T-cell (primary cell): ENCODE measurements around the gene SPATA20. TPM values are rescaled to one million over a fixed set of nuclear protein-coding genes. Genes with fewer than 3 reads are reported as not detected.

Experiments
- ATAC-seq, 4 experiments: fragments of 200-7000 bp in 3 of 4; fragments of 150-1000 bp in 1 of 4; cut with Tn5 transposase; replicated peaks in 1 of 4; 1 replicate in 3 of 4; 2 replicates in 1 of 4; pipeline ENCODE4 v1.10.0; 2021; ENCODE audit warnings: moderate library complexity in 3 of 4, mild to moderate bottlenecking in 2 of 4, moderate number of reproducible peaks in 1 of 4
- CTCF ChIA-PET, 2 donors: fragments of 300-600 bp; sonication (Branson Sonifier 250); formaldehyde crosslinking; loops; one replicate each; lab custom pipeline; 2022; ENCODE audit warnings: antibody characterized with exemption in 2 of 2; lab: Charles Lee
- POLR2A ChIA-PET, 2 donors: fragments of 300-600 bp; sonication (Branson Sonifier 250); formaldehyde crosslinking; loops; one replicate each; lab custom pipeline; 2022; ENCODE audit warnings: antibody characterized with exemption in 2 of 2; lab: Charles Lee
- DNase-seq, 35 experiments: peaks; one replicate each; pipeline versions ENCODE4 v3.0.0 to v3.0.0-alpha.2; 2013 to 2023
- H3K27ac ChIP-seq: one replicate; pipeline ENCODE4 v1.5.1; 2013; ENCODE audit warnings: low read length
- H3K27me3 ChIP-seq, 2 experiments: replicated peaks in 1 of 2; 1 replicate in 1 of 2; 2 replicates in 1 of 2; pipeline versions ENCODE4 v1.6.1 to v1.7.0; 2013; ENCODE audit warnings: low read length in 1 of 2, mixed read lengths in 1 of 2; ENCODE audit not compliant: control insufficient read depth in 2 of 2, insufficient read depth in 2 of 2; ENCODE audit errors: extremely low read depth in 1 of 2
- H3K36me3 ChIP-seq, 2 donors: 1 replicate in 1 of 2; 2 replicates in 1 of 2; pipeline versions ENCODE4 v1.6.1 to v1.7.0; 2013; ENCODE audit warnings: low read length in 1 of 2; ENCODE audit not compliant: control insufficient read depth in 2 of 2, insufficient read depth in 1 of 2; ENCODE audit errors: extremely low read depth in 1 of 2
- H3K4me1 ChIP-seq, 2 experiments: 1 replicate in 1 of 2; 2 replicates in 1 of 2; pipeline versions ENCODE4 v1.6.1 to v1.7.0; 2013; ENCODE audit warnings: low read length in 2 of 2, mixed read lengths in 1 of 2; ENCODE audit not compliant: insufficient read depth in 2 of 2, control insufficient read depth in 1 of 2; ENCODE audit errors: extremely low read depth in 1 of 2
- H3K4me3 ChIP-seq, 2 donors: 1 replicate in 1 of 2; 2 replicates in 1 of 2; pipeline versions ENCODE4 v1.5.1 to v1.7.0; 2013; ENCODE audit warnings: mild to moderate bottlenecking in 2 of 2, low read length in 1 of 2, moderate library complexity in 1 of 2; ENCODE audit not compliant: control insufficient read depth in 1 of 2; ENCODE audit errors: extremely low read depth in 1 of 2
- H3K9me3 ChIP-seq: 2 replicates; pipeline ENCODE4 v1.7.0; 2013
- H3K27ac Mint-ChIP-seq, 2 donors: one replicate each; pipeline ENCODE4 v1.8.0; 2020 to 2021; ENCODE audit warnings: mild to moderate bottlenecking in 2 of 2, mixed read lengths in 2 of 2
- H3K27me3 Mint-ChIP-seq, 2 donors: one replicate each; pipeline ENCODE4 v1.8.0; 2021 to 2022; ENCODE audit warnings: mixed read lengths in 2 of 2
- H3K36me3 Mint-ChIP-seq: one replicate; pipeline ENCODE4 v1.8.0; 2021; ENCODE audit warnings: mixed read lengths
- H3K4me1 Mint-ChIP-seq, 3 donors: one replicate each; pipeline ENCODE4 v1.8.0; 2020 to 2022; ENCODE audit warnings: mixed read lengths in 3 of 3, mild to moderate bottlenecking in 1 of 3
- H3K4me3 Mint-ChIP-seq, 3 donors: one replicate each; pipeline ENCODE4 v1.8.0; 2020 to 2022; ENCODE audit warnings: mild to moderate bottlenecking in 3 of 3, mixed read lengths in 3 of 3, moderate library complexity in 3 of 3
- H3K9me3 Mint-ChIP-seq, 3 donors: one replicate each; pipeline ENCODE4 v1.8.0; 2020 to 2022; ENCODE audit warnings: mixed read lengths in 3 of 3
- WGBS: methylation state at CpG from one replicate; pipeline ENCODE4 v1.1.5; 2013; ENCODE audit warnings: missing lambda C conversion rate; ENCODE audit not compliant: insufficient coverage; 5-methylcytosine and 5-hydroxymethylcytosine counted together
- total RNA-seq, 35 experiments: library from RNA in 6 of 35; stranded (reverse) in 6 of 35; fragments of 120-200 nt in 1 of 35; gene quantifications; one replicate each; pipeline versions ENCODE4 v1.2.1 to v1.2.4 and lab custom pipeline; 2013 to 2026

SPATA20 gene
- total RNA-seq, 5 donors from 2014 or later (not counting 1 experiment from before 2014, with no cell fraction given), result 8.9 to 25.7 (median 20.3) TPM

- 83% methylated on average over 10 of the region's 12 CpGs for WGBS
- POLR2A ChIA-PET, result no interaction called here
- peaks cover under 1 to 3% (median 1%) of the 10 kb centered on the region in 3 donors for H3K4me1 Mint-ChIP-seq
These were observed 4.9 kb downstream of the SPATA20 start for GRCh38 chr17:50551884-50552283.

DNA sequence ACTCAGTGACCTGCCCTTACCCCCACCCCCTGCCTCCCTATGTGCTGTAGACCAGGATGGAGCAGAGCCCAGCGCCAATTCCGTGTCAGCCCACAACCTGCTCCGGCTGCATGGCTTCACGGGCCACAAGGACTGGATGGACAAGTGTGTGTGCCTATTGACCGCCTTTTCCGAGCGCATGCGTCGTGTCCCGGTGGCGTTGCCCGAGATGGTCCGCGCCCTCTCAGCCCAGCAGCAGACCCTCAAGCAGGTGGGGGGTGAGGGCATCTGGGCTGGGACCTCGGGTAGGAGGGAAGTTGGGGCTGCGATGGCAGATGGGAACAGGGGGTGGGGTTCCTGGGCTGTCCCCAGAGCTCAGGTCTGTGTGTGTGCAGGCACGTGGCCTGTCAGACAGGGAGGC is 7.2 kb downstream of the SPATA20 start:
- Mint-ChIP-seq H3K27ac (no peak overlapping the region), H3K9me3 (no peaks in the 10 kb centered on the region), H3K27me3 (peaks cover 13 to 21% of the 10 kb centered on the region in 2 donors), H3K4me1 (peaks cover 5 to 10% (median 7%) of the 10 kb centered on the region in 3 donors), H3K36me3 (peaks cover 5% of the 10 kb centered on the region), H3K4me3 (no peak overlapping the region)
- no peak for DNase-seq
- 93% methylated on average over 15 of the region's 17 CpGs for WGBS
- peaks cover 0 to 33% of the 10 kb centered on the region in 2 experiments for H3K27me3 ChIP-seq
- CTCF ChIA-PET, result no interaction called here
- no peak overlapping the region for H3K4me3 ChIP-seq
- H3K36me3 ChIP-seq, result no peaks in the 10 kb centered on the region
- H3K4me1 ChIP-seq, result peaks cover 0 to 8% of the 10 kb centered on the region in 2 experiments
- H3K27ac ChIP-seq, result no peak overlapping the region
- POLR2A ChIA-PET, result no interaction called here
- no peak for ATAC-seq
- no peaks in the 10 kb centered on the region for H3K9me3 ChIP-seq

More at GRCh38 chr17:50551884-50552283, 4.9 kb downstream of the SPATA20 start:
- Histone ChIP-seq H3K36me3 (no peaks in the 10 kb centered on the region), H3K4me1 (peaks cover 0 to 10% of the 10 kb centered on the region in 2 experiments), H3K9me3 (no peaks in the 10 kb centered on the region), H3K27ac (no peak overlapping the region), H3K27me3 (peaks cover 0 to 10% of the 10 kb centered on the region in 2 experiments), H3K4me3 (no peak overlapping the region)
- Mint-ChIP-seq H3K4me3 (no peak overlapping the region), H3K27me3 (peaks cover 0 to 2% of the 10 kb centered on the region in 2 donors), H3K36me3 (peaks cover 5% of the 10 kb centered on the region), H3K27ac (no peak overlapping the region), H3K9me3 (no peaks in the 10 kb centered on the region)
- DNase-seq (no peak), ATAC-seq (no peak)
- CTCF ChIA-PET, result interaction anchor here in 1 of 2 donors (1.0 kb wide), 1 partner anchor 11 kb away, joined by 4 read pairs; no protein-coding TSS in a partner anchor

GRCh38 chr17:50556803-50557202 is 9.8 kb downstream of the SPATA20 start:
- Mint-ChIP-seq H3K4me1 (peaks cover 11 to 20% (median 16%) of the 10 kb centered on the region in 3 donors), H3K27ac (no peak overlapping the region), H3K27me3 (peaks cover 13 to 30% of the 10 kb centered on the region in 2 donors), H3K9me3 (no peaks in the 10 kb centered on the region), H3K4me3 (no peak overlapping the region), H3K36me3 (peaks cover 3% of the 10 kb centered on the region)
- no peak overlapping the region for H3K27ac ChIP-seq
- H3K4me1 ChIP-seq, result peaks cover 6 to 30% of the 10 kb centered on the region in 2 experiments
- H3K9me3 ChIP-seq, result no peaks in the 10 kb centered on the region
- DNase-seq, result no peak
- 65% methylated on average over 2 of the region's 5 CpGs for WGBS
- ChIA-PET CTCF (no interaction called here), POLR2A (no interaction called here)
- peaks cover 0 to 55% of the 10 kb centered on the region in 2 experiments for H3K27me3 ChIP-seq
- no peak overlapping the region for H3K4me3 ChIP-seq
- no peak for ATAC-seq
- no peaks in the 10 kb centered on the region for H3K36me3 ChIP-seq

DNA sequence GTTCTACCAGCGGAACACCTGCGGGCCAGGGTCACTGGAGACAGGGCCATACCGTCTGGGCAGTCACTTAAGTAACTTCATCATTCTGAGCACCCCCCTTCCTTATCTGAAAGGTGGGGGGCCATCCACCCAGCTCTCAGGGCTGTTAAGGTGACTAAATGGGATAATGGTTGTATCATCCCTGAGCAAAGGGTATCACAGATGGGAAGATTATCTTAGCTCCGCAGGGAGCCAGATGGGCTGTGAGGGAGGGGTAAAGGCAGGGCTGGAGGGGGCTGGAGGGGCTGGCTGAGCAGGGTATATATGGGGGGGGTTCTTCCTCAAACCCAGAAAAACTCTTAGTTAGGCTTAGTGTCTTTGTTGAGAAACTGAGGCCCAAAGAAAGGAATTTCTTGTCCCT is 10.7 kb downstream of the SPATA20 start:
- H3K4me3 Mint-ChIP-seq, result no peak overlapping the region
- CTCF ChIA-PET, result interaction anchor here in 1 of 2 donors (0.5 kb wide), 1 partner anchor 33 kb away, joined by 4 read pairs; no protein-coding TSS in a partner anchor
- H3K36me3 Mint-ChIP-seq, result peaks cover 3% of the 10 kb centered on the region
- Histone ChIP-seq H3K4me3 (no peak overlapping the region), H3K36me3 (no peaks in the 10 kb centered on the region), H3K9me3 (no peaks in the 10 kb centered on the region), H3K27ac (no peak overlapping the region), H3K4me1 (peaks cover 6 to 38% of the 10 kb centered on the region in 2 experiments), H3K27me3 (peaks cover 4 to 63% of the 10 kb centered on the region in 2 experiments)
- WGBS, result 100% methylated on average over 1 of the region's 4 CpGs
- ATAC-seq (no peak), DNase-seq (no peak)
- H3K27ac Mint-ChIP-seq, result no peak overlapping the region
- no peaks in the 10 kb centered on the region for H3K9me3 Mint-ChIP-seq
- H3K27me3 Mint-ChIP-seq, result peaks cover 19 to 37% of the 10 kb centered on the region in 2 donors
- POLR2A ChIA-PET, result no interaction called here
- H3K4me1 Mint-ChIP-seq, result peaks cover 19 to 26% (median 22%) of the 10 kb centered on the region in 3 donors

GRCh38 chr17:50558091-50558490 is 11.1 kb downstream of the SPATA20 start:
- Mint-ChIP-seq H3K4me1 (peaks cover 20 to 26% (median 22%) of the 10 kb centered on the region in 3 donors), H3K4me3 (peak overlapping the region; percentile 13 to 84 (median 52)), H3K27ac (no peak overlapping the region)

DNA sequence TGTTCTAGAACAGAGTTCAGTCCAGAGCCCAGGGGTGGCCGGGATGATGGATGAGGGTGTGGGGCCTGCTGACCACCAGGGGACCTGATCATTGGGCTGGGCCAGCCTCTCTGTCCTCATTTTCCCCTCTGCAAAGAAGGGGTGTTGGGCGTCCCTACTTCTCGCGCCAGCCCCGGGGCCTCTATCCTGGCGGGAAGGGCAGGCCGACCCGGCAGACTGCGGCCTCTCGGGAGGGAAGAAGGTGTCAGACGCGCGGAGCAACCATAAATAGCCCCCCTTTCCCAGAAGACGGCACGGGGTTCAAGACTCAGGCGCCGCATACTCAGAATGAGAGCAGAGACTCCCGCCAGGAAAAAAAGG is 11.6 kb downstream of the SPATA20 start:
- no peaks in the 10 kb centered on the region for H3K36me3 ChIP-seq
- Mint-ChIP-seq H3K36me3 (peaks cover 3% of the 10 kb centered on the region), H3K9me3 (no peaks in the 10 kb centered on the region), H3K27ac (no peak overlapping the region), H3K27me3 (peaks cover 23 to 43% of the 10 kb centered on the region in 2 donors), H3K4me3 (peak overlapping the region; percentile 52 to 84 (median 69)), H3K4me1 (peaks cover 20 to 26% (median 22%) of the 10 kb centered on the region in 3 donors)
- no peak overlapping the region for H3K27ac ChIP-seq
- ChIA-PET CTCF (no interaction called here), POLR2A (no interaction called here)
- H3K4me3 ChIP-seq, result no peak overlapping the region
- DNase-seq (no peak), ATAC-seq (no peak)
- peaks cover 6 to 72% of the 10 kb centered on the region in 2 experiments for H3K27me3 ChIP-seq
- H3K4me1 ChIP-seq, result peaks cover 6 to 43% of the 10 kb centered on the region in 2 experiments
- WGBS, result 13% methylated on average over 18 of the region's 18 CpGs
- no peaks in the 10 kb centered on the region for H3K9me3 ChIP-seq

More at GRCh38 chr17:50558091-50558490, 11.1 kb downstream of the SPATA20 start:
- CTCF ChIA-PET, result no interaction called here
- peaks cover 5 to 68% of the 10 kb centered on the region in 2 experiments for H3K27me3 ChIP-seq
- no peak for ATAC-seq
- H3K27me3 Mint-ChIP-seq, result peaks cover 19 to 39% of the 10 kb centered on the region in 2 donors
- H3K9me3 Mint-ChIP-seq, result no peaks in the 10 kb centered on the region
- H3K4me3 ChIP-seq, result no peak overlapping the region
- H3K9me3 ChIP-seq, result no peaks in the 10 kb centered on the region
- peaks cover 6 to 43% of the 10 kb centered on the region in 2 experiments for H3K4me1 ChIP-seq
- no peak overlapping the region for H3K27ac ChIP-seq
- WGBS, result 96% methylated on average over 4 of the region's 4 CpGs
- peaks cover 3% of the 10 kb centered on the region for H3K36me3 Mint-ChIP-seq
- POLR2A ChIA-PET, result no interaction called here
- no peaks in the 10 kb centered on the region for H3K36me3 ChIP-seq
- no peak for DNase-seq
